Measurements from ENCODE around the gene SYT15. TPM values are rescaled to one million over a fixed set of nuclear protein-coding genes. Genes with fewer than 3 reads are reported as not detected.

The SYT15 gene
- polyA plus RNA-seq, 1 of the 3 experiments (the other 2 are of a cell fraction): 0.07 TPM

- H4K20me1 ChIP-seq (ENCODE audit: insufficient read depth): no peaks in the 10 kb centered on the region
- no peaks in the 10 kb centered on the region for H3K9me3 ChIP-seq
- peaks cover 0 to 5% of the 10 kb centered on the region in 2 experiments; a peak in 1 of 4 replicates for H3K4me1 ChIP-seq (ENCODE audit: control insufficient read depth in 1 of 2, insufficient read depth in 2 of 2, low read depth in 1 of 2, low read length in 1 of 2)
- CTCF ChIA-PET: interaction anchor here (1.4 to 1.5 kb wide), 2 partner anchors 9 kb away, joined by 5 read pairs; no protein-coding TSS in a partner anchor
- DNase-seq: peak; percentile 41
- no peaks in the 10 kb centered on the region for H3F3A ChIP-seq (replicated peaks; ENCODE audit: insufficient read depth)
- no peak overlapping the region for H3K9ac ChIP-seq
- WGBS (ENCODE audit: low lambda C conversion rate): 75% methylated on average over 24 of the region's 31 CpGs
- no peak overlapping the region for H3K4me2 ChIP-seq
- H3K79me2 ChIP-seq (ENCODE audit: insufficient read depth): no peaks in the 10 kb centered on the region
- H3K36me3 ChIP-seq (replicated peaks in 1 of 2; ENCODE audit: control insufficient read depth in 1 of 2, insufficient read depth in 2 of 2, low read length in 1 of 2): no peaks in the 10 kb centered on the region
- H3K27me3 ChIP-seq (ENCODE audit: insufficient read depth): no peaks in the 10 kb centered on the region; the same call in 1 of the 2 replicates
- H2AFZ ChIP-seq (ENCODE audit: low read depth): no peak overlapping the region
- POLR2A ChIA-PET: interaction anchor here (0.7 kb wide), 1 partner anchor 1672 kb away, joined by 3 read pairs; no protein-coding TSS in a partner anchor
- H3K4me3 ChIP-seq (ENCODE audit: low read depth in 2 of 2, low read length in 1 of 2): no peak overlapping the region
- H3K27ac ChIP-seq (ENCODE audit: low read depth in 2 of 2, low read length in 1 of 2): no peak overlapping the region
- H3K9me2 ChIP-seq: no peaks in the 10 kb centered on the region
- no peak for TF ChIP-seq GABPA (IDR thresholded peaks at IDR 0.05; ENCODE audit: low read depth)
- no peak for TF ChIP-seq RAD21 (IDR thresholded peaks at IDR 0.05; ENCODE audit: low read length)
- no peak for TF ChIP-seq USF1 (IDR thresholded peaks at IDR 0.05; ENCODE audit: borderline replicate concordance, low read depth)
- TF ChIP-seq NFIC (IDR thresholded peaks at IDR 0.05; ENCODE audit: borderline replicate concordance): no peak
- no peak for TF ChIP-seq MEF2A (IDR thresholded peaks at IDR 0.05; ENCODE audit: borderline replicate concordance, low read depth)
- no peak for TF ChIP-seq POLR2AphosphoS5 (IDR thresholded peaks at IDR 0.05; ENCODE audit: low read depth, low read length)
- no peak for TF ChIP-seq SMC3 (IDR thresholded peaks at IDR 0.05; ENCODE audit: low read depth, low read length)
- no peak for TF ChIP-seq YY1 (IDR thresholded peaks at IDR 0.05; ENCODE audit: low read depth)
- TF ChIP-seq ZBTB33 (IDR thresholded peaks at IDR 0.05; ENCODE audit: borderline replicate concordance, low read depth): no peak
- no peak for TF ChIP-seq REST (IDR thresholded peaks at IDR 0.05; ENCODE audit: low read depth, low read length)
- TF ChIP-seq CHD2 (IDR thresholded peaks at IDR 0.05; ENCODE audit: low read length, partially characterized antibody): no peak
- no peak for TF ChIP-seq EP300 (IDR thresholded peaks at IDR 0.05; ENCODE audit: borderline replicate concordance in 1 of 2, low read depth in 1 of 2, low read length in 1 of 2)
Measured at GRCh38 chr10:46549171-46550075, 29.5 kb upstream of the SYT15 start.
